NT2/D1 (cell line): ENCODE measurements around the gene CCDC91.
"Not testable (repeated sequence)": the region's sequence is repeated elsewhere in the genome, so short reads cannot be mapped to it uniquely, and the experiment has no call there.

Experiments used
- SUZ12 ChIP-seq: IDR thresholded peaks from 2 replicates; pipeline ENCODE4 v1.6.1; 2011; ENCODE audit not compliant: insufficient read length, insufficient read depth; ENCODE audit errors: extremely low read depth
- YY1 ChIP-seq: IDR thresholded peaks from 2 replicates; pipeline ENCODE4 v1.6.1; 2011; ENCODE audit not compliant: insufficient read length, insufficient read depth
- ZNF274 ChIP-seq: IDR thresholded peaks from 2 replicates; pipeline ENCODE4 v1.6.1; 2011; ENCODE audit warnings: mild to moderate bottlenecking, low read depth, low read length

DNA sequence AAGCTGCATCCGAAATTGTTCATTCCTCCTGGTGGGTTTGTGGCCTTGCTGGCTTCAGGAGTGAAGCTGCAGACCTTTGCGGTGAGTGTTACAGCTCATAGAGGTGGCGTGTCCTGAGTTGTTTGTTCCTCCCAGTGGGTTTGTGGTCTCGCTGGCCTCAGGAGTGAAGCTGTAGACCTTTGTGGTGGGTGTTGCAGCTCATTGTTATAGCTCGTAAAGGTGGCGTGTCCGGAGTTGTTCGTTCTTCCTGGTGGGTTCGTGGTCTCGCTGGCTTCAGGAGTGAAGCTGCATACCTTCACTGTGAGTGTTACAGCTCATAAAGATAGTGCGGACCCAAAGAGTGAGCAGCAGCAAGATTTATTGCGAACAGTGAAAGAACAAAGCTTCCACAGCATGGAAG is 4.4 kb downstream of the CCDC91 start:
- TF ChIP-seq ZNF274, YY1, SUZ12: not testable (repeated sequence)
